Loucy (cell line): Measurements from ENCODE around the gene PAPPA2.

Source experiments
- H2AFZ ChIP-seq: fragments of 200-600 bp; sonication (generic); 2 replicates; pipeline ENCODE4 v1.6.0; 2016; ENCODE audit warnings: antibody characterized with exemption, mild to moderate bottlenecking, low read length, moderate library complexity
- H3F3A ChIP-seq: fragments of 200-600 bp; 2 replicates; pipeline ENCODE4 v1.6.0; 2016; ENCODE audit warnings: antibody characterized with exemption, low read depth, mild to moderate bottlenecking
- H3K27me3 ChIP-seq: fragments of 200-600 bp; sonication (generic); 2 replicates; pipeline ENCODE4 v1.6.1; 2014; ENCODE audit warnings: low read length, mild to moderate bottlenecking; ENCODE audit not compliant: insufficient read depth, poor library complexity, severe bottlenecking
- H3K36me3 ChIP-seq: fragments of 200-600 bp; sonication (generic); 2 replicates; pipeline ENCODE4 v1.6.1; 2016; ENCODE audit warnings: low read length; ENCODE audit not compliant: insufficient read depth
- H3K4me1 ChIP-seq: fragments of 200-600 bp; sonication (generic); 2 replicates; pipeline ENCODE4 v1.5.1; 2014; ENCODE audit warnings: low read length, mild to moderate bottlenecking; ENCODE audit not compliant: insufficient read depth, poor library complexity, severe bottlenecking
- H3K4me2 ChIP-seq: fragments of 200-600 bp; sonication (generic); 2 replicates; pipeline ENCODE4 v1.6.0; 2014; ENCODE audit warnings: antibody characterized with exemption, low read length, low read depth, mild to moderate bottlenecking; ENCODE audit not compliant: poor library complexity, severe bottlenecking
- H3K4me3 ChIP-seq: fragments of 200-600 bp; sonication (generic); 2 replicates; pipeline ENCODE4 v1.5.1; 2014; ENCODE audit warnings: low read length, mild to moderate bottlenecking, mixed read lengths; ENCODE audit not compliant: poor library complexity, severe bottlenecking
- H3K79me2 ChIP-seq: fragments of 200-600 bp; sonication (generic); 2 replicates; pipeline ENCODE4 v1.6.1; 2014; ENCODE audit warnings: low read length; ENCODE audit not compliant: insufficient read depth
- H3K9ac ChIP-seq: fragments of 200-600 bp; sonication (generic); 2 replicates; pipeline ENCODE4 v1.6.0; 2014; ENCODE audit warnings: mild to moderate bottlenecking, low read depth, low read length, moderate library complexity; ENCODE audit not compliant: poor library complexity, severe bottlenecking
- H3K9me2 ChIP-seq: fragments of 200-600 bp; sonication (generic); replicated peaks from 2 replicates; pipeline ENCODE4 v1.6.1; 2016; ENCODE audit warnings: low read depth, low read length, mixed read lengths
- H3K9me3 ChIP-seq: fragments of 200-600 bp; sonication (generic); 2 replicates; pipeline ENCODE4 v1.6.1; 2014; ENCODE audit warnings: mild to moderate bottlenecking, antibody characterized with exemption, low read length, low read depth; ENCODE audit not compliant: insufficient read depth
- H4K20me1 ChIP-seq: fragments of 200-600 bp; sonication (generic); 2 replicates; pipeline ENCODE4 v1.6.0; 2014; ENCODE audit warnings: antibody characterized with exemption, low read length, mild to moderate bottlenecking; ENCODE audit not compliant: insufficient read depth, poor library complexity, severe bottlenecking
- CTCF ChIP-seq: fragments of 200-600 bp; sonication (generic); conservative IDR thresholded peaks from 2 replicates; pipeline ENCODE4 v1.5.1; 2014; ENCODE audit warnings: mild to moderate bottlenecking, antibody characterized with exemption, low read length
- EZH2phosphoT487 ChIP-seq: fragments of 200-600 bp; IDR thresholded peaks from 2 replicates; pipeline ENCODE4 v1.6.1; 2018; ENCODE audit warnings: antibody characterized with exemption, mild to moderate bottlenecking, moderate library complexity, borderline replicate concordance

PAPPA2 gene

GRCh38 chr1:176444286-176444685 lies 18.7 kb upstream of the PAPPA2 start:
- Histone ChIP-seq H3F3A (no peaks in the 10 kb centered on the region), H3K4me2 (no peak overlapping the region), H3K9me2 (no peaks in the 10 kb centered on the region), H3K27me3 (no peaks in the 10 kb centered on the region), H3K4me1 (no peaks in the 10 kb centered on the region), H3K79me2 (no peaks in the 10 kb centered on the region), H3K9ac (no peak overlapping the region), H3K9me3 (no peaks in the 10 kb centered on the region), H2AFZ (no peak overlapping the region), H4K20me1 (no peaks in the 10 kb centered on the region), H3K36me3 (no peaks in the 10 kb centered on the region), H3K4me3 (no peak overlapping the region)
- TF ChIP-seq CTCF: no peak
- no peak for TF ChIP-seq EZH2phosphoT487

- Histone ChIP-seq H3K9ac (no peak overlapping the region), H3K4me3 (no peak overlapping the region), H3F3A (no peaks in the 10 kb centered on the region), H4K20me1 (no peaks in the 10 kb centered on the region), H3K4me2 (no peak overlapping the region), H3K4me1 (no peaks in the 10 kb centered on the region), H3K79me2 (no peaks in the 10 kb centered on the region), H3K27me3 (no peaks in the 10 kb centered on the region), H3K36me3 (no peaks in the 10 kb centered on the region), H3K9me3 (no peaks in the 10 kb centered on the region), H2AFZ (no peak overlapping the region), H3K9me2 (no peaks in the 10 kb centered on the region)
- TF ChIP-seq EZH2phosphoT487 (no peak), CTCF (no peak)
These were observed 17.6 kb upstream of the PAPPA2 start for GRCh38 chr1:176445402-176445801.

- no peak overlapping the region for H3K4me2 ChIP-seq
- H3K9me3 ChIP-seq: no peaks in the 10 kb centered on the region
- no peaks in the 10 kb centered on the region for H3K36me3 ChIP-seq
- H3K4me3 ChIP-seq: no peak overlapping the region
- TF ChIP-seq CTCF (no peak), EZH2phosphoT487 (no peak)
- H3K9ac ChIP-seq: no peak overlapping the region
- no peaks in the 10 kb centered on the region for H3F3A ChIP-seq
- no peak overlapping the region for H2AFZ ChIP-seq
- H3K9me2 ChIP-seq: no peaks in the 10 kb centered on the region
- no peaks in the 10 kb centered on the region for H3K4me1 ChIP-seq
- H3K27me3 ChIP-seq: no peaks in the 10 kb centered on the region
- no peaks in the 10 kb centered on the region for H3K79me2 ChIP-seq
- H4K20me1 ChIP-seq: no peaks in the 10 kb centered on the region
These were observed 14.6 kb upstream of the PAPPA2 start for GRCh38 chr1:176448340-176448739.
